ENCODE results near the gene HAAO. TPM values are rescaled to one million over a fixed set of nuclear protein-coding genes. Genes with fewer than 3 reads are reported as not detected.

Gene HAAO
- total RNA-seq, 1 donor from 2014 or later: 0.86 TPM

- peaks cover 2% of the 10 kb centered on the region for H3K27me3 Mint-ChIP-seq (ENCODE audit: insufficient read depth)
- no peaks in the 10 kb centered on the region for H3K4me1 Mint-ChIP-seq (ENCODE audit: low read depth)
- intact Hi-C loops (cut with micrococcal nuclease): no loop called here
- no peaks in the 10 kb centered on the region for H3K36me3 Mint-ChIP-seq (ENCODE audit: low read depth)
- no peak overlapping the region for H3K4me3 Mint-ChIP-seq
- no peak overlapping the region for H3K27ac Mint-ChIP-seq
- H3K9me3 Mint-ChIP-seq: peaks cover 8% of the 10 kb centered on the region
- no peak for DNase-seq (ENCODE audit: low spot score)
These were observed 8.0 kb downstream of the HAAO start for GRCh38 chr2:42784204-42784880.

DNA sequence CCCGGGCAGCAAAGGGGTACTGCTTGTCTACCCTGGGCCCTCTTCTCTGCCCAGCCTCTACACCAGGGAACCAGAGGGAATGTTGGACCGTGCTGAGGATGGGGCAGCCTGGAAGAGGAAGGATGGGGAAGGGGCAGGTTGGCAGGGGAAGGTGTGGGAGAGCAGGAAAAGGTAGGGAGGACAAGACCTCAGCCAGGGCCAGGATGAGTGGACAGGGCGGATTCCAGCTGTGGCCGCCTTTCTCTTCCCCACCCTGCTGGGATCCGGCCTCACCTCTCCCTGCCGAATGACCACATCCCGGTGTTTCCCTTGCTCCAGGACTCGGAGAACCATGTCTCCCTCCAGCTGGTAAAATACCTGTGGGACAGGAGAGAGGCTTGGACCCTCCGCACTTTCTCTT is 8.9 kb downstream of the HAAO start:
- H3K4me1 Mint-ChIP-seq (ENCODE audit: low read depth): no peaks in the 10 kb centered on the region
- no peaks in the 10 kb centered on the region for H3K36me3 Mint-ChIP-seq (ENCODE audit: low read depth)
- intact Hi-C loops (cut with micrococcal nuclease): no loop called here
- peaks cover 8% of the 10 kb centered on the region for H3K9me3 Mint-ChIP-seq
- DNase-seq (ENCODE audit: low spot score): no peak
- H3K27me3 Mint-ChIP-seq (ENCODE audit: insufficient read depth): no peaks in the 10 kb centered on the region
- no peak overlapping the region for H3K4me3 Mint-ChIP-seq
- no peak overlapping the region for H3K27ac Mint-ChIP-seq

GRCh38 chr2:42781181-42781580 is 11.2 kb downstream of the HAAO start:
- intact Hi-C loops (cut with micrococcal nuclease): no loop called here

GRCh38 chr2:42777883-42778805 is 14.2 kb downstream of the HAAO start:
- DNase-seq (ENCODE audit: low spot score): no peak
- intact Hi-C loops (cut with micrococcal nuclease): no loop called here
- Mint-ChIP-seq H3K27me3 (ENCODE audit: insufficient read depth) (no peaks in the 10 kb centered on the region), H3K36me3 (ENCODE audit: low read depth) (no peaks in the 10 kb centered on the region), H3K4me3 (no peak overlapping the region), H3K4me1 (ENCODE audit: low read depth) (peaks cover 9% of the 10 kb centered on the region), H3K9me3 (peaks cover 14% of the 10 kb centered on the region), H3K27ac (no peak overlapping the region)

More at GRCh38 chr2:42781181-42781580, 11.2 kb downstream of the HAAO start:
- Mint-ChIP-seq H3K9me3 (peaks cover 14% of the 10 kb centered on the region), H3K27ac (no peak overlapping the region), H3K4me1 (ENCODE audit: low read depth) (no peaks in the 10 kb centered on the region), H3K4me3 (no peak overlapping the region), H3K27me3 (ENCODE audit: insufficient read depth) (no peaks in the 10 kb centered on the region), H3K36me3 (ENCODE audit: low read depth) (no peaks in the 10 kb centered on the region)
- no peak for DNase-seq (ENCODE audit: low spot score)

- peaks cover 9% of the 10 kb centered on the region for H3K4me1 Mint-ChIP-seq (ENCODE audit: low read depth)
- H3K4me3 Mint-ChIP-seq: no peak overlapping the region
- no peak overlapping the region for H3K27ac Mint-ChIP-seq
- peaks cover 6% of the 10 kb centered on the region for H3K9me3 Mint-ChIP-seq
- H3K36me3 Mint-ChIP-seq (ENCODE audit: low read depth): no peaks in the 10 kb centered on the region
- H3K27me3 Mint-ChIP-seq (ENCODE audit: insufficient read depth): no peaks in the 10 kb centered on the region
- no peak for DNase-seq (ENCODE audit: low spot score)
- intact Hi-C loops (cut with micrococcal nuclease): no loop called here
These were observed 16.6 kb downstream of the HAAO start for GRCh38 chr2:42775810-42776209.

DNA sequence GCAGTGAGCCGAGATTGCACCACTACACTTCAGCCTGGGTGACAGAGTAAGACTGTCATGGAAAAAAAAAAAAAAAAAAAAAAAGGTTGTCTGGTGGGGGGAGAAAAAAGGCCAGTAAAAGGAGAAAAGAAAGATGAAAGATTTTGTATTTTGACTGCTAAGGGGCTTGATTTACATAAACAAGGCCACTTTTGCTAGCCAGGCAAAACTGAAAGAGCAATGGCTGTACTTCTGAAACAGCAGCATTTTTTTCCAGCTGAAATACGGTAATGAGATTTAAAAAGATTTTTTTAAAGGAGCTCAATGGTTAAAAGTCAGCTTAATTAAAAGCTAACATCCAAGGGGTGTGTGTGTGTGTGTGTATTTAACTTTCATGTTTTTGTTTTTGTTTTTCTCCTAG is 17.2 kb downstream of the HAAO start:
- no peak overlapping the region for H3K4me3 Mint-ChIP-seq
- no peak overlapping the region for H3K27ac Mint-ChIP-seq
- H3K27me3 Mint-ChIP-seq (ENCODE audit: insufficient read depth): peaks cover 2% of the 10 kb centered on the region
- intact Hi-C loops (cut with micrococcal nuclease): no loop called here
- peaks cover 9% of the 10 kb centered on the region for H3K4me1 Mint-ChIP-seq (ENCODE audit: low read depth)
- H3K9me3 Mint-ChIP-seq: peaks cover 6% of the 10 kb centered on the region
- DNase-seq (ENCODE audit: low spot score): no peak
- H3K36me3 Mint-ChIP-seq (ENCODE audit: low read depth): no peaks in the 10 kb centered on the region

- Mint-ChIP-seq H3K9me3 (no peaks in the 10 kb centered on the region), H3K4me3 (no peak overlapping the region), H3K4me1 (ENCODE audit: low read depth) (peaks cover 9% of the 10 kb centered on the region), H3K27ac (no peak overlapping the region), H3K36me3 (ENCODE audit: low read depth) (no peaks in the 10 kb centered on the region), H3K27me3 (ENCODE audit: insufficient read depth) (peaks cover 2% of the 10 kb centered on the region)
- DNase-seq (ENCODE audit: low spot score): no peak
- intact Hi-C loops (cut with micrococcal nuclease): no loop called here
These were observed 20.7 kb downstream of the HAAO start for GRCh38 chr2:42771546-42772153.

- Mint-ChIP-seq H3K9me3 (no peaks in the 10 kb centered on the region), H3K4me3 (no peak overlapping the region), H3K4me1 (ENCODE audit: low read depth) (peaks cover 3% of the 10 kb centered on the region), H3K27ac (no peak overlapping the region), H3K27me3 (ENCODE audit: insufficient read depth) (peaks cover 2% of the 10 kb centered on the region), H3K36me3 (ENCODE audit: low read depth) (no peaks in the 10 kb centered on the region)
- DNase-seq (ENCODE audit: low spot score): no peak
- intact Hi-C loops (cut with micrococcal nuclease): no loop called here
These were observed 21.9 kb downstream of the HAAO start for GRCh38 chr2:42770288-42771131.

DNA sequence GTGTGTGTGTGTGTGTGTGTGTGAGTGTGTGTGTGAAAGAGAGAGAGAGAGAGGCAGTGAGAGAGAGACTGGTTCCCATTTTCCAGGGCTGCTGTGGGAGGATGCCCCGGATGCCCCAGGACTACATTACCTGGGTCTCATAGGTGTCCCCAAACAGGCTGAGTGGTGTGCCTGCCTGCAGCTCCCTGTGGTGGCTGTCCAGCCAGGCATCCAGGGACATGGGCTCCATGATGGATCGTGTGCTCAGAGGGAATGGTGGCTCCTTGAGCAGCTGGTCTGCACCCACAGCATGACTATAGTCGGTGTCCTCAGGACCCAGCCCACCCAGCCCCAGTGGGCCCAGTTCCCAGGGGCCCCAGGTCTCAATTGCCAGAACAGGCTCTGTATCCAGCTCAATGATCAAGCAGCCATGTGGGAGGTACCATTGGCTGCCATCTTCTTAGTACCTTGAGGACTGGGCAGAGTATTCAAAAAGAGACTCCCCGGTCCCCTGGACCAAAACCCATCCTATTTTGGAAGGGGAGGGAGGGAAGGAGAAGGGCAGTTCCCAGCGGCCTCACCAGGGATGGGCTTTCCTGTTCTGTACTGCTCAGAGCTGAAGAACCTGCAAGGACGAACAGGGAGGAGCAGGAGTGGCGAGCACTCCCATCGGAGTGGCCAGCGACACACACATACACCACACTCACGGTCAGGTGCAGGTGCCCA is 22.6 kb downstream of the HAAO start:
- H3K27me3 Mint-ChIP-seq (ENCODE audit: insufficient read depth): peaks cover 2% of the 10 kb centered on the region
- intact Hi-C loops (cut with micrococcal nuclease): no loop called here
- DNase-seq (ENCODE audit: low spot score): no peak
- no peaks in the 10 kb centered on the region for H3K4me1 Mint-ChIP-seq (ENCODE audit: low read depth)
- H3K4me3 Mint-ChIP-seq: no peak overlapping the region
- no peaks in the 10 kb centered on the region for H3K9me3 Mint-ChIP-seq
- no peaks in the 10 kb centered on the region for H3K36me3 Mint-ChIP-seq (ENCODE audit: low read depth)
- no peak overlapping the region for H3K27ac Mint-ChIP-seq

GRCh38 chr2:42768706-42769256 is 23.6 kb downstream of the HAAO start:
- peaks cover 2% of the 10 kb centered on the region for H3K27me3 Mint-ChIP-seq (ENCODE audit: insufficient read depth)
- H3K27ac Mint-ChIP-seq: no peak overlapping the region
- H3K4me3 Mint-ChIP-seq: no peak overlapping the region
- H3K36me3 Mint-ChIP-seq (ENCODE audit: low read depth): no peaks in the 10 kb centered on the region
- no peaks in the 10 kb centered on the region for H3K4me1 Mint-ChIP-seq (ENCODE audit: low read depth)
- no peak for DNase-seq (ENCODE audit: low spot score)
- intact Hi-C loops (cut with micrococcal nuclease): no loop called here
- H3K9me3 Mint-ChIP-seq: no peaks in the 10 kb centered on the region

DNA sequence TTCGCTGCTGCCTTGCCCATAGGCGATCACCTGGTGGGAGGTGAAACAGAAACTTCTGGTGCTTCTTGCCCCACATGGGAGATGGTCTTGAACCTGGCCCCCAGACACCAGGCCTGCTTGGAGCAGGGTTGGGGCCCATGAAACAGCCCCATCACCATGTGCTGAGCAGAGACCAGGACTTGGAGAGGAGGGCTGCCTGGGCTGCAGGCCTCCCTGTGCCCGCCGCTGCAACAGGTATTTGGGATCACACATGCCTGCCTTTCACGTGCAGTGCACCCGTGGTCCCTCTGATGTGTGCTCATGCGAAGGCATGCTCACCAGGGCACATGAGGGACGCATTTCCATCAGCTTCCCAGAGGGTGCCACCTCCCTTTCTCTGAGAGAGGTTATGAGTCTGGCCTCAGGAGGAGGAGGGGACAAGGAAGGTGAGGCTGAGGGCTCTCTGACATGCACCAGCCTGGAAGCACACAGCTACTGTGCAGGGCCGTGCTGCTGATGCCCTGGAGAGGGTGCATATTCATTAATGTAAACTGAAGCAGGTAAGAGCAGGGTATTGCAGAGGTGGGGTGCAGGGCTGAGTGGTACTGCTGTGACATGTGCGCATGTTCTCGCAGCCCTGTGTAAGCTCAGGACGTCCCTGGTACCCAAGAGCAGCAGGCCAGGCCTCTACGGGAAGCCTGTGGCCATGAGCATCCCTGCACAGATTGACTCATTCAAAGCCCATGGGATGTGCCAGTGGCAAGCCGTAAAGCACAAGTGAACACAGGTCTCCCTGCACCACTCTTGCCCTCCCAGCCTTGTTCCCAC is 24.3 kb downstream of the HAAO start:
- Mint-ChIP-seq H3K27ac (no peak overlapping the region), H3K27me3 (ENCODE audit: insufficient read depth) (peaks cover 2% of the 10 kb centered on the region), H3K4me3 (no peak overlapping the region), H3K4me1 (ENCODE audit: low read depth) (no peaks in the 10 kb centered on the region), H3K36me3 (ENCODE audit: low read depth) (no peaks in the 10 kb centered on the region), H3K9me3 (no peaks in the 10 kb centered on the region)
- DNase-seq (ENCODE audit: low spot score): no peak
- intact Hi-C loops (cut with micrococcal nuclease): no loop called here
